SK-N-MC (cell line): ENCODE measurements around the gene AMPD1.

Source experiments
- EZH2 ChIP-seq: fragments of 200-600 bp; sonication (generic); IDR thresholded peaks from one replicate; pipeline ENCODE4 v1.6.1; 2017; ENCODE audit warnings: antibody characterized with exemption
- FOXP2 ChIP-seq: optimal IDR thresholded peaks from 2 replicates; pipeline ENCODE3; 2011; ENCODE audit warnings: mild to moderate bottlenecking, moderate library complexity; ENCODE audit not compliant: insufficient read depth; ENCODE audit errors: extremely low read length, control extremely low read depth
- POLR2AphosphoS5 ChIP-seq: IDR thresholded peaks from 2 replicates; pipeline ENCODE4 v1.6.1; 2012; ENCODE audit warnings: mild to moderate bottlenecking, low read depth, low read length, borderline replicate concordance

GRCh38 chr1:114716304-114717170, 21.2 kb upstream of the AMPD1 start, which contains the start of gene NRAS:
- peak; percentile 93 for TF ChIP-seq POLR2AphosphoS5
- TF ChIP-seq EZH2: no peak
- no peak for TF ChIP-seq FOXP2
